Astrocyte (in vitro differentiated cells and primary cell): Measurements from ENCODE around the gene TLE2. TPM values are rescaled to one million over a fixed set of nuclear protein-coding genes. Genes with fewer than 3 reads are reported as not detected.

Experiments
- DNase-seq: peaks from one replicate; pipeline ENCODE4 v3.0.0-alpha.2; 2010; ENCODE audit warnings: low read depth
- FAIRE-seq: peaks from 2 replicates; lab custom pipeline; 2011; peaks lifted over from hg19 to GRCh38; lab: Jason Lieb, UNC
- H2AFZ ChIP-seq: 2 replicates; pipeline ENCODE4 v1.6.0; 2012; ENCODE audit warnings: low read depth, low read length, inconsistent platforms
- H3K27ac ChIP-seq: 2 replicates; pipeline ENCODE4 v1.5.1; 2011; ENCODE audit warnings: low read depth, low read length, inconsistent platforms
- H3K27me3 ChIP-seq: 2 replicates; pipeline ENCODE4 v1.6.0; 2011; ENCODE audit warnings: low read length, inconsistent platforms; ENCODE audit not compliant: insufficient read depth
- H3K36me3 ChIP-seq: 2 replicates; pipeline ENCODE4 v1.5.1; 2011; ENCODE audit warnings: low read length, inconsistent platforms; ENCODE audit not compliant: insufficient read depth
- H3K4me1 ChIP-seq: 2 replicates; pipeline ENCODE4 v1.5.1; 2011; ENCODE audit warnings: low read length, inconsistent platforms; ENCODE audit not compliant: insufficient read depth
- H3K4me2 ChIP-seq: 2 replicates; pipeline ENCODE4 v1.6.0; 2012; ENCODE audit warnings: low read length, inconsistent platforms
- H3K4me3 ChIP-seq: 2 replicates; pipeline ENCODE4 v1.5.1; 2011; ENCODE audit warnings: low read depth, mild to moderate bottlenecking, low read length, inconsistent platforms; ENCODE audit not compliant: insufficient read depth
- H3K79me2 ChIP-seq: 2 replicates; pipeline ENCODE4 v1.6.0; 2012; ENCODE audit warnings: mild to moderate bottlenecking, low read length, inconsistent platforms; ENCODE audit not compliant: insufficient read depth
- H3K9ac ChIP-seq: 2 replicates; pipeline ENCODE4 v1.6.0; 2012; ENCODE audit warnings: mild to moderate bottlenecking, low read length, inconsistent platforms
- H3K9me3 ChIP-seq: 2 replicates; pipeline ENCODE4 v1.5.1; 2012; ENCODE audit warnings: low read depth, mild to moderate bottlenecking, low read length, inconsistent platforms; ENCODE audit not compliant: insufficient read depth
- H4K20me1 ChIP-seq: 2 replicates; pipeline ENCODE4 v1.6.0; 2012; ENCODE audit warnings: low read length, inconsistent platforms; ENCODE audit not compliant: insufficient read depth
- H3K27ac Mint-ChIP-seq: one replicate; pipeline ENCODE4 v1.8.0; 2021; ENCODE audit warnings: mild to moderate bottlenecking, mixed read lengths; ENCODE audit not compliant: unreplicated experiment
- H3K27me3 Mint-ChIP-seq: one replicate; pipeline ENCODE4 v1.8.0; 2021; ENCODE audit warnings: low read depth, mixed read lengths; ENCODE audit not compliant: unreplicated experiment
- H3K36me3 Mint-ChIP-seq: one replicate; pipeline ENCODE4 v1.8.0; 2021; ENCODE audit warnings: low read depth, mixed read lengths; ENCODE audit not compliant: unreplicated experiment
- H3K4me1 Mint-ChIP-seq: one replicate; pipeline ENCODE4 v1.8.0; 2021; ENCODE audit warnings: low read depth, mixed read lengths; ENCODE audit not compliant: unreplicated experiment
- H3K4me3 Mint-ChIP-seq: one replicate; pipeline ENCODE4 v1.8.0; 2021; ENCODE audit warnings: mild to moderate bottlenecking, moderate library complexity, mixed read lengths; ENCODE audit not compliant: unreplicated experiment
- H3K9me3 Mint-ChIP-seq: one replicate; pipeline ENCODE4 v1.8.0; 2021; ENCODE audit warnings: mild to moderate bottlenecking, mixed read lengths; ENCODE audit not compliant: unreplicated experiment
- CTCF ChIP-seq: IDR thresholded peaks from 2 replicates; pipeline ENCODE4 v1.5.1; 2011; ENCODE audit warnings: low read depth, mild to moderate bottlenecking, inconsistent platforms, low read length, moderate library complexity; ENCODE audit not compliant: insufficient read depth
- EZH2 ChIP-seq: IDR thresholded peaks from 2 replicates; pipeline ENCODE4 v1.6.1; 2012; ENCODE audit warnings: mild to moderate bottlenecking, low read length, inconsistent platforms; ENCODE audit not compliant: insufficient read depth
- total RNA-seq: library from RNA; stranded (reverse); gene quantifications from 2 replicates; pipeline ENCODE4 v1.2.1, GENCODE V29; 2021

The TLE2 gene
- total RNA-seq, 1 donor from 2014 or later = 0.79 TPM

- TF ChIP-seq CTCF (no peak), EZH2 (no peak)
- H3K4me3 Mint-ChIP-seq = no peak overlapping the region
- no peaks in the 10 kb centered on the region for H3K9me3 Mint-ChIP-seq
- H3K4me2 ChIP-seq = no peak overlapping the region
- H3K27ac ChIP-seq = no peak overlapping the region
- H3K9me3 ChIP-seq = no peaks in the 10 kb centered on the region
- DNase-seq (no peak), FAIRE-seq (no peak)
- no peak overlapping the region for H3K27ac Mint-ChIP-seq
- H4K20me1 ChIP-seq = no peaks in the 10 kb centered on the region
- no peaks in the 10 kb centered on the region for H3K36me3 Mint-ChIP-seq
- no peak overlapping the region for H3K9ac ChIP-seq
- H3K4me3 ChIP-seq = no peak overlapping the region
- H3K36me3 ChIP-seq = no peaks in the 10 kb centered on the region
- peaks cover 49% of the 10 kb centered on the region for H3K27me3 Mint-ChIP-seq
- H2AFZ ChIP-seq = no peak overlapping the region
- H3K27me3 ChIP-seq = peaks cover 4% of the 10 kb centered on the region
- no peaks in the 10 kb centered on the region for H3K4me1 Mint-ChIP-seq
- peaks cover 5% of the 10 kb centered on the region for H3K4me1 ChIP-seq
- H3K79me2 ChIP-seq = no peaks in the 10 kb centered on the region
These were observed 16.1 kb upstream of the TLE2 start for GRCh38 chr19:3045191-3045590.

GRCh38 chr19:3042621-3043267 lies 13.7 kb upstream of the TLE2 start:
- no peaks in the 10 kb centered on the region for H3K79me2 ChIP-seq
- H3K4me1 ChIP-seq = peaks cover 8% of the 10 kb centered on the region
- no peak overlapping the region for H2AFZ ChIP-seq
- no peak overlapping the region for H3K9ac ChIP-seq
- H3K4me2 ChIP-seq = no peak overlapping the region
- Mint-ChIP-seq H3K27me3 (peaks cover 60% of the 10 kb centered on the region), H3K9me3 (no peaks in the 10 kb centered on the region), H3K27ac (no peak overlapping the region), H3K4me3 (no peak overlapping the region), H3K36me3 (no peaks in the 10 kb centered on the region), H3K4me1 (no peaks in the 10 kb centered on the region)
- no peak overlapping the region for H3K4me3 ChIP-seq
- no peak for DNase-seq
- no peak for TF ChIP-seq CTCF
- TF ChIP-seq EZH2 = no peak
- H3K27me3 ChIP-seq = peaks cover 4% of the 10 kb centered on the region
- no peaks in the 10 kb centered on the region for H3K36me3 ChIP-seq
- H3K27ac ChIP-seq = no peak overlapping the region
- FAIRE-seq = no peak
- no peaks in the 10 kb centered on the region for H4K20me1 ChIP-seq
- no peaks in the 10 kb centered on the region for H3K9me3 ChIP-seq
